ENCODE measurements around the gene CSF3.

Gene CSF3, protein sequence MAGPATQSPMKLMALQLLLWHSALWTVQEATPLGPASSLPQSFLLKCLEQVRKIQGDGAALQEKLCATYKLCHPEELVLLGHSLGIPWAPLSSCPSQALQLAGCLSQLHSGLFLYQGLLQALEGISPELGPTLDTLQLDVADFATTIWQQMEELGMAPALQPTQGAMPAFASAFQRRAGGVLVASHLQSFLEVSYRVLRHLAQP

DNA sequence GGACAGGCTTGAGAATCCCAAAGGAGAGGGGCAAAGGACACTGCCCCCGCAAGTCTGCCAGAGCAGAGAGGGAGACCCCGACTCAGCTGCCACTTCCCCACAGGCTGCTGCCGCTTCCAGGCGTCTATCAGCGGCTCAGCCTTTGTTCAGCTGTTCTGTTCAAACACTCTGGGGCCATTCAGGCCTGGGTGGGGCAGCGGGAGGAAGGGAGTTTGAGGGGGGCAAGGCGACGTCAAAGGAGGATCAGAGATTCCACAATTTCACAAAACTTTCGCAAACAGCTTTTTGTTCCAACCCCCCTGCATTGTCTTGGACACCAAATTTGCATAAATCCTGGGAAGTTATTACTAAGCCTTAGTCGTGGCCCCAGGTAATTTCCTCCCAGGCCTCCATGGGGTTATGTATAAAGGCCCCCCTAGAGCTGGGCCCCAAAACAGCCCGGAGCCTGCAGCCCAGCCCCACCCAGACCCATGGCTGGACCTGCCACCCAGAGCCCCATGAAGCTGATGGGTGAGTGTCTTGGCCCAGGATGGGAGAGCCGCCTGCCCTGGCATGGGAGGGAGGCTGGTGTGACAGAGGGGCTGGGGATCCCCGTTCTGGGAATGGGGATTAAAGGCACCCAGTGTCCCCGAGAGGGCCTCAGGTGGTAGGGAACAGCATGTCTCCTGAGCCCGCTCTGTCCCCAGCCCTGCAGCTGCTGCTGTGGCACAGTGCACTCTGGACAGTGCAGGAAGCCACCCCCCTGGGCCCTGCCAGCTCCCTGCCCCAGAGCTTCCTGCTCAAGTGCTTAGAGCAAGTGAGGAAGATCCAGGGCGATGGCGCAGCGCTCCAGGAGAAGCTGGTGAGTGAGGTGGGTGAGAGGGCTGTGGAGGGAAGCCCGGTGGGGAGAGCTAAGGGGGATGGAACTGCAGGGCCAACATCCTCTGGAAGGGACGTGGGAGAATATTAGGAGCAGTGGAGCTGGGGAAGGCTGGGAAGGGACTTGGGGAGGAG, at the start of gene CSF3:
CSF3 (plus strand) TSS at position 436 of the 993 bp plus-strand sequence; CDS start at position 471, 35 bp downstream.
- no peak for DNase-seq

DNA sequence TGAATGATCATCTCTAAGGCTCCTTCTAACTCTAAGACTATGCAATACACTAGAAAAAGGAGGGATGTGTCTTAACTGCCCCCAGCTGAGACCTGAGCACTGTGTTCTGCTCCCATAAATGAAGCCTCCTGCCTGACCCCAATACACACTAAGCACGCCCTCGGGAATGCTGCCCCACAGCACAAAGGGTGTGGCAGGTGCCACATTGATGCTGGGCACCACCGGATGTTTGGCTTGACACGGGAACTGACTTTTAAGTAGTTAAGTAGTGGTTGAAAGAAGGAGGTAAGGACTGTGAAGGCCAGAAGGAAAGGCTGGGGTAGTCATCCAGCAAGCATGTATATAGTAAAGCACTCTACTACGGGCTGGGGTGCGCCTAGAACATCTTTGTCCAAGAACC, 48.5 kb upstream of the CSF3 start:
- DNase-seq = no peak

DNA sequence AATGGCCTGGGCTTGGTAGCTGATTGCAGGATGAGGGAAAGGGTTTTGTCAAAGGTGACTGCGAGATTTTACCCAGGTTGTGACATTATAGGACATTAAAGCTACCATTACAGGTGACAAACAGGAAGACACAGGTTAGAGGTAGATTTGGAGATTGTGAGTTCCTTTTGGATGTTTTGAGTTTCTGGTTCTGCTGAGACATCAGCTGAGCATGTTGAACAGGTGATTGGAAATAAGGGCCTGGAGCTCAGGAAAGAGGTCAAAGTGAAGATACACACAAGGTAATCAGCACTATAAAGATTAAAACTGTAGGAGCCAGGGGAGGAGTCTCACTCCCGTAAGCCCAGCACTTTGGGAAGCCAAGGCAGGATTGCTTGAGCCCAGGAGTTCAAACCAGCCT, 46.5 kb upstream of the CSF3 start:
- no peak for DNase-seq

DNA sequence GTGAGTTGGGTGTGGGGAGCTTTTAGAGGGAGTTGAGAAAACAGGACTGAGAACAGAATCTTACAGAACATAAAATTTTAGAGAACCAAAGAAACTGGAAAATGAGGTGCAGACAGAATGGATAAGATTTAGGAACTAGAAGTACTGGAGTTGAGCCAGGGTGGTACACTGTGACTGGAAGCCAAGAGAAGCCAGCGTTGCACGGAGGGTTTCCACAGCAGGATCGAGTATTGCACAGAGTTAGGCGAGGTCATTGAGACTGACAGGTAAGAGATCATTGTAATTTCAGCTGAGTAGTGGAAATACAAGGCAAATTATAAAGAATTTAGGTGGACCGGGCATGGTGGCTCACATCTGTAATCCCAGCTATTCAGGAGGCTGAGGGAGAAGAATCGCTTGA, 45.9 kb upstream of the CSF3 start:
- DNase-seq = no peak

DNA sequence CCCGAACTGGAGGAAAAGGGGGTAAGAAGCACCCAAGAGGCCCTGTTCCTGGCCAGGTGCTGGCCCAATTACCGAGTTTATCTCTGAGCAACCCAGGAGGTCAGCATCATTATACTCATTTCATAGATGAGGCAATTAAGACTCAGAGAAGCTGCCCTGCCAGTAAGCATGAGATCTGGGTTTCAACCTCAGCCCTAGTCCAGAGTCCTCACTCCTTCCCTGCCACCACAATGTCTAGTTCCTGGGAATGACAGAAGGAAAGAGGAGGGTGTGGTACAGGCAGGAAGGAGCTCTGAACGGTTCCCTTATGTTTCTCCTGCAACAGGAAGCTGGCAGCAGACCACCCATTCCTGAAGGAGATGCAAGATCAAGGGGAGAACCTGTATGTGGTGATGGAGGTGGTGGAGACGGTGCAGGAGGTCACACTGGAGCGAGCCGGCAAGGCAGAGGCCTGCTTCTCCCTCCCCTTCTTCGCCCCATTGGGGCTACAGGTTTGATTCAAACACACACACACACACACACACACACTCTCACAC, 45.0 kb upstream of the CSF3 start:
- no peak for DNase-seq

DNA sequence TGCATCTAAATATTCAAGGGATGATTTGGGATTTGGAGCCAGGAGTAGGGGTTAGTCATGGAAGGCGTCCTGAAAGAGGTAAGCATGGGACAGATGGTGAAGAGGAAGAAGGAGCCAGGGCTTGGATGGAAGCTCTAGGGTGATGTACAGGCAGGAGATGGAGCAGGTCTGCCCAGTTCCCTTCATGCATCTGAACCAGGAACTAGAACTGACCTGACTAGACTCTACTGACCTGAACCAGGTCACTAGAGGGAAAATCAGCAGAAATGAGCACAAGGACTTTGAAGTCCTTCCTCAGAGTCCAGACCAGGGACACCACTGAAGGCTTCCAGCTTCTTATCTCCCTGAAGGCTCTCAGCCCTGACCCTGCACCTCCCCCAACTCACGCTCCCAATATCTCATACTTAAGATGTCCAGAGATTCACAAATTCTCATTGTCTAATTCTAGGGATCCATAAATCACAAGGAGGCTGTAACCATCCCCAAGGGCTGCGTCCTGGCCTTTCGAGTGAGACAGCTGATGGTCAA, 44.1 kb upstream of the CSF3 start:
- DNase-seq = no peak

DNA sequence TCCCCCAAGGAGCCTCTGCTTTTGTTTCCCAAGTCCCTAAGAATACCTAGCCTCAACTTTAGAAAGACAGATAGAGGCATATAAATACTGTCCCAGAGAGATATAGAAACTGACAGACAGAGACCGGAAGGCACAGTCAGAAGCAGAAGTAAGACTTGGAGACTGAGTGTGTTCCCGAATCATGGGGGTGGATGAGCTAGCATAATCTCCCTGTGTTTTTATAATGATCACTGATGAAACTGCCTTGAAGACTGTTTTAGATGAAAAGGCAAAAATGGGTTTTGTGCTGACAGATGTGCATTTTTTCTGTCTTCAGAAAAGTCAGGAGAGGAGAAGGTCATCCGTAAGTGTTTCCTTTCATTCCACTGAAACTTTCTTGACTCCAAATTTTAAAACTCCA, 43.0 kb upstream of the CSF3 start:
- DNase-seq = no peak

DNA sequence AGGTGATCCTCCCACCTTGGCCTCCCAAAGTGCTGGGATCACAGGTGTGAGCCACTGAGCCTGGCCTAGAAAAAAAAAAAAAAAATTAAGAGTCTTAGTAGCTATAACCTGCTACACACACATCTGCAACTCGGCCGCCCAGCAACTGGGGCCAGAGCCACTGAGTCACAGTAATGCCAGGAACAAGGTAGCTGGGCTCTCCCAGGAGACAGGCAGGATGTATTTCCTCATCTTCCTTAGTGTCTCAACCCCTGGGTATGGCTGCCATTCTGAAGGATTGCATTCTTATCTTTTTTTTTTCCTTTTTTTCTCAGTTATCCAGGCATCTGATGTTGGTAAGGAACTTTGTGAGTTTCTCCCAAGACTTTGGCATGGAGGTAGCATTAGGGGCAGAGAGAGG, 41.7 kb upstream of the CSF3 start:
- DNase-seq = no peak

DNA sequence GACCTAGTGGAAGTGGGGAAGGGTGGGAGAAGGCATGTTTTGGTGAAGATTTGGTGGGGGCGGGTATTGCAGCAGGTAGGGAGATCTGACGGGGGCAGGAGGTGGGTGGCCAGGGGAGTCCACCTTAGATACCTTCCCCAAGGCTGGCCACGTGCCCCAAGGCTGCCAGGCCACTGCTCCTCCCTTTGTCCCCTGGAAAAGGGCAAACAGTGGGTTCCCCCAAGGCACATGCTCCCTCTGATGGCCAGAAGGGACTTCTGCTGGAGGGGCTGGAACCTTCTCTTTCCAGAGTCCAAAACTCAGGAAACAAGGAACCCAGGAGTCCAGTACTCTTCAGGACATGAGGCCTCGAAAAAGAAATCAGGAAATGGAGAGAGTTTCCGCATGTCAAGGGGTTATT, 40.8 kb upstream of the CSF3 start:
- no peak for DNase-seq

DNA sequence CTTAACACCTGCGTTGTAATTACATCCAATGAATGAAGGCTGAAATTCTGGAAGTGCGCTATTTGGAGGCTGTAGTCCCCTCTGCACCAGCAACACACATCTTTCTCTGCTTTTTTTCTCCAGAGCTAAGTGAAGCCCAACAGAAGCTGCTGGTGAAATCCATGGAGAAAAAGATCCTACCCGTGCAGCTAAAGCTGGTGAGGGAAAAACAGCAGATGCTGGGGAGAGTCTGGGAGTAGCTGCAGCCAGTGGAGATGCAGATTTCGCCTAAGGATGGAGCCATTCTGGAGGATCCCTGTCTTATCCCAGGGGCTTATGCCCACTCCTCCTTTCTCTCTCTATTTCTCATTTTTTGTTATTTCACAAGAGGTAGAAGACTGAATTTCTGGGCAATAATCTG, 39.4 kb upstream of the CSF3 start:
- no peak for DNase-seq

DNA sequence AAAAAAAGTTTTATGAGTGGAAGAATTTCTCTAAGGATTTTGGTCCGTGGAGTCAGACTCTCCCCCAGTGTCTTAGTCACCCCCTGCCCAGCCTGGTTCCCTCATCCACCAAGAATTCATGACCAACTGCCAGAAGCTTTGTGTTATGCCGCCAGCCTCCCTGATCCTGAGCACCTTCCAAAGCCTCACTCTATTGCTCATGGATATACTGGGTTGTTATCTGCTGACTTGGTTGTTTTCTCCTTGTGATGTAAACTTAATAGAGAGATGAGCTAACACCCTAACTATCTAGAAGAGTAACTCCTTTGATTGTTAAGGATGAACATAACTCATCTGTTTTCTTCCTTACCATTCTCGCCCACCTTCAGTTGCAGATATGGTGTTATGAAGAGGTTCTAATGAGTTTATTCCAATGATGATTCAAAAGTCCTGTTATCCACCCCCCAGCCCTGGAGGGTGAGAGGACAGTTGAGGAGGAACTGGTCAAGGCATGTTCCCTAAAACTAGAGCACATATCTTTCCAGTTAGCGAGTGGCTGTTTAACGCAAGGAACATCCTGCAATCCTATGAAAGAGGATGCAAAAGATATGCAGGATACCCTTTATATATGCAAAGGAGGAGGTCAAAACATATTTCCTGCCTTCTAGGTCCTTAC, 36.1 kb upstream of the CSF3 start:
- DNase-seq = no peak

DNA sequence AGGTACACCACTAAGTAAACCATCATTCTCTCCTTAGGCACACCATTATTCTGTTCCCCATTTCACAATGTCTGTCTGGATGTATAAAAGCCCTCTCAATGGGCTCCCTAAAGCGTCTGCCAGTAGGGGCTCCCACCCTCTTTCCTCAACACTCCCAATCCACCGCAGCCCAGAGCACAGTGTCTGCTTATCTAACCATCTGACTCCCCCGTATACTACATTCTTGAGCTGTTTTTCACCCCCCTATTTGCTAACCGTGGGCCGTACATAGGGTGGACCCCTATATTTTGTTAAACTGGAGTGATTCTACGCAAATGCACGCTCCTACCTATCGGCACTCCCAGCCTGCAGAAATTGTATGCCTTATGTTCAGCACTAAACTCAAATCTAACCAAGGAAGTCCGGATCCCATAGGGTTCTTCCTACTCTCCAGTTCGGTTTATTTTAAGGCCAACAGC, 35.3 kb upstream of the CSF3 start:
- no peak for DNase-seq

DNA sequence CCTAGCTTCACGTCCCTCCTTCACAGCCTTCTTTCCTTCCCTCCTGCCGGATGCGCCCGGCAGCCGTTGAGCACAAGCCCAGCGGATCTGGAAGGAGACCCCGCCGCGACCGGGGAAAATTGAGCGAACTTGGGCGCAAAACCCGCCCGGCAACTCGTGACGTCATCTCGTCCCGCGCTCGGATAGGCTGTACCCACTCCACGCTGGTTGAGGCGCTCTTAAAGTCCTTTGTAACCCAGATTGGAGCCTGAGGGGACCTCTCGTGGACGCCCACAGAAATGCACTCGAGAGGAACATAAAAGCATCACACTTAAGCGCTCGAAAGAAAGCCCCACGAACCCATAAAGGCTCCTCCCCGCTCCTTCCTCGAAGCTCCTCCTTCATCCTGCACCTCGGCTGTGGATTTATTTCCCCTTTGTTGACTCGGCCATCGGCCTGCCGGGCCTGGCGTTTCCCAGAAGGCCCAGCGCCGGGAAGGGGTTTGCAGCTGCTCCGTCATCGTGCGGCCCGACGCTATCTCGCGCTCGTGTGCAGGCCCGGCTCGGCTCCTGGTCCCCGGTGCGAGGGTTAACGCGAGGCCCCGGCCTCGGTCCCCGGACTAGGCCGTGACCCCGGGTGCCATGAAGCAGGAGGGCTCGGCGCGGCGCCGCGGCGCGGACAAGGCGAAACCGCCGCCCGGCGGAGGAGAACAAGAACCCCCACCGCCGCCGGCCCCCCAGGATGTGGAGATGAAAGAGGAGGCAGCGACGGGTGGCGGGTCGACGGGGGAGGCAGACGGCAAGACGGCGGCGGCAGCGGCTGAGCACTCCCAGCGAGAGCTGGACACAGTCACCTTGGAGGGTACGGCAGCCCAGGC, 34.7 kb upstream of the CSF3 start, which contains the start of gene PSMD3:
PSMD3 (plus strand) TSS at position 457 of the 856 bp plus-strand sequence; CDS start at position 621, 164 bp downstream.
- peak; percentile 100 for DNase-seq

DNA sequence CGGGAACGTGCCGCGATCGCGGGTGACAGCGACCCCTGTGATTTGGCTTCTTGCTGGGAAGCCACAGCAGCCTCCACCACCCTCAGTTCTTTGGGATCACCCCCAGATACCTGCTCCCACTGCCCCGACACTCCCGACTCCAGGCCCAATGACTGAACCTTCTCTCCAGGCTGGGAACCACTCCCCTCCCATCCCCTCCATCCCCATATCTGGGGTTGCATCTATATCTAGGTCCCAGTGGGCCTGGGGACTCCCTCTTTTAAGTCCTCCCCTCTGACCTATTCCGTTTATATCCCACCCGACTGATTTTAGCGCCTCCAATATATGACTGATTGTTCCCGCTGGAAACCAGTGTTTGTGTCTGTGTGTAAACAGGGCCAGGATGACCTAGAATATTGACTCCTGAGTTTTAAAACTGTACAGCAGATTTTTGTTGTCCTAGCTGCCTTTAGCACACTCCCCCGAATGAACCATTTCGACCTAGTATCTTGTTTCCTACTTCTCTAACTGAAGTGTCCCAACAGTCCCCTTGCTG, 34.0 kb upstream of the CSF3 start:
- DNase-seq = peak; percentile 8

DNA sequence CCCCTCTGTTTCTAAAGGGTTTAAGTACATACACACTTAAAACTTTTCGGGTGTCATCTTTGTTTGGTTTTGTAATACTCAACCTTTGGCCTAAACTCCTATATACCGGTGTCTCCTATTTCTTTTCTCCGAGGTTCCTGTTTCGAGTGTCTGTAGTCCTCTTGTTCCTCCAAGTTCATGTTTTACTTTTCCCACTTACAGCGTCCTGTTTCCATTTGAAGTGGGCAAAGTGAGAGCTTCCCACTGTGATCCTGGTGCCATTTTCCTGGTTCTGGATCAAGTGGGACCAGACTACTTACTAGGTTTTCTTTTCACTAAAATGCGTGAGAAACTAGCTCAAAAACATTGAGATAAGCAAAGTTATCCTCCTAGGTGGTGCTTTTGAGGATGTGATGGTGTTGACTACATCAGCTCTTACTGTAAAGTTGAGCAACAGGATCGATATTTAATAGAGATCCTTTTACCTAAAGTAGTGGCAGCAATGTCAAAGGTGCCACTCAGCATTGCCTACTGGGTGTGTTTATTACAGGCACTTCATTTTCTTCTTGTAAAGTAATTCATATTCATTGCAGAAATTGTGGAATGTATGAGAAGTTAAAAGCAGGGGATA, 33.4 kb upstream of the CSF3 start:
- no peak for DNase-seq

DNA sequence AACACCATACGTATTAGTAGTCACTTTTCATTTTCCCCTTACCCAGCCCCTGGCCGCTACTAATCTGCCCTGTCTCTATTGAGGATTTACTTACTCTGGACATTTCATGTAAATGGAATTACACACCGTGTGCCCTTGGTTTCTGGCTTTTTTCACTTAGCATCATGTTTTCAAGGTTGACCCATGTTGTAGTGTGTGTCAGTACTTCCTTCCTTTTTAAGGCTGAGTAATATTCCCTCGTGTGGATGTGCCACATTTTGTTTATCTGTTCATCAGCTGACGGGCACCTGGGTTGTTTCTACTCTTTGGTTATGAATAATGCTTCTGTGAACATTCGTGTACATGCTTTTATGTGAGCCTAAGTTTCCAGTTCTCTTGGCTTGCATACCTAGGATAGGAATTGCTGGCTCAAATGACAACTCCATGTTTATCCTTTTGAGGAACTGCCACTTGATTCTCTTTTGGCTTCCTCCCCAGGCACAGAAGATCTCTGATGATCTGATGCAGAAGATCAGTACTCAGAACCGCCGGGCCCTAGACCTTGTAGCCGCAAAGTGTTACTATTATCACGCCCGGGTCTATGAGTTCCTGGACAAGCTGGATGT, 26.9 kb upstream of the CSF3 start:
- no peak for DNase-seq

DNA sequence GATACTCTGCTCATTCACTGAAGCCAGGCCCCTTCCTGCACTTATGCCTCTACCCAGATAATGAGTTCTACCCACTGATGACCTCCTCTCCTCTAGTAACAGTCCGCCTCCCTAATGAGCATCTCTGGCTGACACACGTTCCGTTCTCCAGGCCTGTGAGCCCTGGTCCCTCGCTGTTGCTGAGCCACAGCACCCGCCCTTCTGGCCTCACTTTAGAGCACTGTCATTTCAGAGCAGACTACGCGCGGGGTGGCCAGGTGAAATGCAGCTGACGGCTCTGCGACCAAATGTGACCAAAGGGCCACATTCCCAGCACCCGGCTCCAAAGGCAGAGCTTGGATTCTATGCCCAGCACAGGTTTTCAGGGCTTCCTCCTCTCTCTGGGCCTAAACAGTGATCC, 20.8 kb upstream of the CSF3 start:
- DNase-seq = no peak

DNA sequence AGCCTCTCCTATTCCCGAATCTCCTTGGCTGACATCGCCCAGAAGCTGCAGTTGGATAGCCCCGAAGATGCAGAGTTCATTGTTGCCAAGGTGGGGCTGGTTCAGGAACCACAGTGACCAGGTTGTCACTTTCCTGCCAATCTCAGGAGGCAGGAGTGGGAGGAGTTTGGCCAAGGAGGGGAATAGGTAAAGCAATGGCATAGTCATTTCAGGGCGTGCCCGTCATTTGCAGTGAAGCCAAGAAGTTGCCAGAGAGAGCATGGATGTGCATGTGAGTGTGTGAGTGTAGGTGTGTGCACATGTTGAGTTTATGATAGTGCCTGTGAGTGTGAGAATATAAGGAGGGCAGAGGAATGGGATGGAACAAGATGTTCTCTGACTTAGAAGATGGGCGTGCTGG, 19.8 kb upstream of the CSF3 start:
- no peak for DNase-seq

DNA sequence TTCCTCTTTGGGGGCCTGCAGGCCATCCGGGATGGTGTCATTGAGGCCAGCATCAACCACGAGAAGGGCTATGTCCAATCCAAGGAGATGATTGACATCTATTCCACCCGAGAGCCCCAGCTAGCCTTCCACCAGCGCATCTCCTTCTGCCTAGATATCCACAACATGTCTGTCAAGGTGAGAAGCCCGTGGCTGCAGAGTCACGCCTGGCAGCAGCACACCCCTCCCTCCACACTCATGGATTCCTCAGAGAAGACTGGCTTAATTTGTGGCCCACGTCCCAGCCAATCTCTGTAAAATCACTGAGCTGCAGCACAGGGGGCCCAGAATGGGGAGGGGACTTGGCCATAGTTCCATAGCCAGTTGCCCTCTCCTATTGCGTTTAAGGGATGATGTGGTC, 19.1 kb upstream of the CSF3 start:
- no peak for DNase-seq

DNA sequence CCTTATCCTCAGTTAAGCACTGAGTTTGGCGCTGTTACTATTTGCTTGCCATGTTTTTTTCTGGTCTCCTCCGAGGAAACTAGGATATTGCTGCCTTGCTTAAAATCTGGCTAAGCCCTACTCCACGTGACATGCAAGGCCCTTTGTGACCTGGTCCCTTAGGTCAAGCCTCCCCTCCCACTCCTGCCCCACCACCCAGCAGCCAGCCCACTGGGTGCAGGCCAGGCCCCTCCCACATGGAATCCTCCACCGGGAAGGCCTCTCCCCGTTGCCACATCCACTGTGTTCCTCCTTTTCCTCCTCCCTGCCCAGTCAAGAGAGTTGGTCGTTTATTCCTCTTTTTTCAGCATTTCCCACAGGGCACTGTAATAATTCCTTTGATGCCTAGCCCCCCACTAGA, 18.4 kb upstream of the CSF3 start:
- DNase-seq = no peak

DNA sequence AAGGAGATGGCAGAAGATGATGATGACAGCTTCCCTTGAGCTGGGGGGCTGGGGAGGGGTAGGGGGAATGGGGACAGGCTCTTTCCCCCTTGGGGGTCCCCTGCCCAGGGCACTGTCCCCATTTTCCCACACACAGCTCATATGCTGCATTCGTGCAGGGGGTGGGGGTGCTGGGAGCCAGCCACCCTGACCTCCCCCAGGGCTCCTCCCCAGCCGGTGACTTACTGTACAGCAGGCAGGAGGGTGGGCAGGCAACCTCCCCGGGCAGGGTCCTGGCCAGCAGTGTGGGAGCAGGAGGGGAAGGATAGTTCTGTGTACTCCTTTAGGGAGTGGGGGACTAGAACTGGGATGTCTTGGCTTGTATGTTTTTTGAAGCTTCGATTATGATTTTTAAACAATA, 17.7 kb upstream of the CSF3 start:
- no peak for DNase-seq

Data from CD4-positive, alpha-beta T cell treated with Interleukin-10 for 1 hour (primary cell).